Stimulated activated CD4-positive, alpha-beta T cell treated with anti-CD3 and anti-CD28 coated beads, Interleukin-2, amount 100 ng/mL, for 24 hours (primary cell): ENCODE data around the gene CDRT4.
"Not testable (repeated sequence)": the region's sequence is repeated elsewhere in the genome, so short reads cannot be mapped to it uniquely, and the experiment has no call there.

Source experiments
- DNase-seq, 2 donors: peaks; one replicate each; pipeline ENCODE4 v3.0.0-alpha.2; 2020

The CDRT4 gene

DNA sequence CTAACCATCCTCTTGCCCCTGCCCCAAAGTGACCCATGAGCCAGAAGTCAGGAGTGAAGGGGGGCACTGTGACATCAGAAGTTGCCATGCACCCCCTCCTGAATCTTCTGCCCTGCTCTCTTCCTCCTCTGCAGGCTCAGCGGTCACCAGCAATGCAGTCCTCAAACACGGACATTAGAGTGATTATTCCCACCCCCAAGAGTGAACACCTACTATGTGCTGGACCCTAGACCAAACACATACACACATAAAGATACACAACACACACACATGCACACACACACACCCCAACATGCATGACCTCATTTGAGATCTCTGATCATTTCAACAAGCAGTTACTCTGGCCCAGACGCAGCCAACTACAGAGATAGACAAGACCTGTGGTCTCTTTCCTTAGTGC lies at the start of gene CDRT4:
CDRT4 (minus strand) TSS at position 30 of the 400 bp plus-strand sequence. CDS start 27,383 bp downstream, outside the sequence.
- no peak for DNase-seq

GRCh38 chr17:15516150-15516549 lies 48.7 kb upstream of the CDRT4 start:
- DNase-seq, result no peak

DNA sequence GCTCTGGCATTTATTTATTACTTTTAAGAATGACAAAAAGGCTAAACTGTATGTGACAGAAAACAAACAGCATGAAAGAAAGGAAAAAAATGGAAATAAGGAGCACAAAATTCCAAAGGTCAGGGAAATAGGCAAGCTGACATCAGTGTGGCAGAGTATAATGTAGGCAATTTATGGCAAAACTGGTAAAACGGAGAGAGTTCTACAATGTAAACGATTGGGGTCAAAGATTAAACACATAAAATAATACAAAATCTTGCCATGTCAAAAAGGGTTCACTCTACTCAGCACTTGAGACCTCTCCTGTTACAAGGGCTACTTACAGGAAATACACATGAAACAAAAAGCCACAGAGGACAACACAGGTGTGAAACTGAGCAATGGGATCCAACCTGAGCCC lies 47.0 kb upstream of the CDRT4 start:
- no peak for DNase-seq

DNA sequence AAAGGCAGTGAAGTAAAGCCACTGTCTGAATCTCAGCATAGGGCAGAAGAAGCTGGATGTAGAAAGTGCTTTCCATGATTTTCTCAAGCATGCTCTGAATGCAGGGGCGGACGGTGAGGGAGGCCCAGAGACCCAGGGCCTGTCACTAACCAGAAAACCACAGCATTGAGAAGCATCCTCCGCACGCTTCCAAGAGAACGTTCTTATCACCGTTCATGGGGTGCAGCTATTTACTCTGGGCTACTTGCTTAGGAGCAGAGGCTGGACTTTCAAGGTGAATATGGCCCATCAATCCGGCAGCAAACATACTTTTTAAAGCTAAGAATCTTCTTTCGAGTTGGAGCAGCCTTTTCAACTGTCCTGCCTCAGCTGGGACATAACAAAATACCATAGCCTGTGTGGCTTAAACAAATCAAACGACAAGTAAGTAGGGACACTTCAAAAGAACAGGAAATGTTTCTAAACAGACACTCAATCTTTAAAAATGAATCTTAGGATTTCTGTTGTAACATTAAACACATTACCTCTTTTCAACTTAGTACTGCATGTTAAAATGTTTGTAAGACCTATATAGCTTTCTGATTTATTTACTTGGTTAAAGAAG lies 46.5 kb upstream of the CDRT4 start:
- DNase-seq, result no peak

DNA sequence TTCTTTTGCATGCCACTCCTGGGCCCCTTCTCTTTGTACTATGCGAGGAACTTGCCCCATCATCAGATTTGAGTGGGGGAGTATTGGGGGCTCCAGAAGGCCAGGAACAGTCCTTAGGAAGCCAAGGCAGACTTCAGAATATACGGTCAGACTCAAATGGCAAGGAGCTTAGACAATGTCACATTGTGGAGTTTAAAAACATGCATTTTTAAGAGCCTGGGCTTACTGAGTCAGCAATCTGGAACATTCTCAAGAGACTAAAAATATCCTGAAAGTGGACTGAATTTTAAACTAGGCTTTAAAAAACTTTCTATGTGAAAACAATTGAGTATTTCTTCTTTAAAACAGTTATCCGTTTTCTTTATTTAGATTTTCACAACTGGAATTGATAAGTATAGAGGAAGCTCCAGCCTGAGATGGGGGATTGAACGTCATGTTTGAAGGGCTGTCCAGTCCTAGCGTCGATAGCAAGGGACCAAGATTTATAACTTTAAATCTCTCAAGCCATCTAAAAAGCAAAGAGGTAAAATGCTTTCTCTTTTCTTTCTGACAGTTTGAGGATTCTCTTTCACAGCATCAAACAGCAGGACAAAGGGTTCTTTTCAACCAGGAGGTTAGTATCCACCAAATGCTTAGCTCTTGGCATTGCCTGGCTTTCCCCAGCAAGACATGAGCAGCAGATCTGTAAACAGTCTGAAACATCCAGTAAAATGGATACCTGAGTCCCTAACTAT lies 45.8 kb upstream of the CDRT4 start:
- no peak for DNase-seq

- DNase-seq, result no peak
These were observed 44.8 kb upstream of the CDRT4 start for GRCh38 chr17:15512071-15512709.

DNA sequence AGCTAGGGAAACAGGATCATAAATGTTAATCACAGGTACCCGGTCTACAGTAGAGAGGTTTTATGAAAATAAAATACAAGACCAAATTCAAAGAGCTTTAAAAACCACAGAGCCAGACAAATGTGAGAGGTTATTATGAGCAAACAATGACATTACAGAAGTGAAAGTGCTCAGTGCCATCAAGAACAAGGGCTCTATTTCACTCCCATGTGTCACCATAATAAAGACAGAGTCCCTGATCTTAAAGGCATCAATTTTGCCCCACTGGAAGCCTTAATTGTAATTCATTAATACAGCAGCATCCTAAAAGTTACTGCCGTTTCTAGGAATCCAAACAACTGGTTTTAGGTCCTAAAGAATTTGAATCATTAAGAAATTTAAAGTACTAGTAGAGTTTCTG lies 43.7 kb upstream of the CDRT4 start:
- DNase-seq, result no peak

GRCh38 chr17:15510361-15510760 lies 42.9 kb upstream of the CDRT4 start:
- DNase-seq, result no peak

GRCh38 chr17:15509095-15509494 lies 41.7 kb upstream of the CDRT4 start:
- no peak for DNase-seq

- DNase-seq, result no peak
These were observed 41.0 kb upstream of the CDRT4 start for GRCh38 chr17:15508466-15508865.

DNA sequence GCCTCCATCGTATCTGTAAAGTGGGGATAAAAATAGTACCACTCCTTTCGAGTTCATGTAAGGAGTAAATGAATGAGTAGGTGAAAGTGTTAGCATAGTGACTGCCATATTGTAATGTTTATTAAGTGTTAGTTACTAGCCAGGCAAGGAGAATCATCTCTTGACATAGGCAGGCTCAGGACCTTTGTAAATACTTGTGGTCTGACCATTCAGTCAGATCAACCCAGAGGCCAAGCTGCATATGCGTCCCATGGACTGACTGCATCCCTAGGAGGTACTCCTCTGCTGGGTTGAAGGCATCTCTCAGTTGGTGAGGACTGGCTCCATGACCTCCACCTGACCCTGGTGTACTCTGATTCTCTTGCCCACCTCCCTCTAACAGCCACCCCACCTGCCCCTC lies 40.5 kb upstream of the CDRT4 start:
- DNase-seq, result no peak

DNA sequence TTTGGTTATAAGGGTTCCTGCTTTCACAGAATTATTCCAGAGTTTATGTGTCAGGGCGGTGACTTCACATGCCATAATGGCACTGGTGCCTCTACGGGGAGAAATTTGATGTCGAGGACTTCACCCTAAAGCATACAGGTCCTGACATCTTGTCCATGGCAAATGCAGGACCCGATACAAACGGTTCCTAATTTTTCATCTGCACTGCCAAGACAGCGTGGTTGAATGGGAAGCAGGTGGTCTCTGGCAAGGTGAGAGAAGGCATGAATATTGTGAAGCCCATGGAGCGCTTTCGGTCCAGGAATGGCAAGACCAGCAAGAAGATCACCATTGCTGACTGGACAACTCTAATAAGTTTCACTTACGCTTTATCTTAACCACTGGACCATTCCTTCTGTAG lies 39.6 kb upstream of the CDRT4 start:
- DNase-seq, result no peak

DNA sequence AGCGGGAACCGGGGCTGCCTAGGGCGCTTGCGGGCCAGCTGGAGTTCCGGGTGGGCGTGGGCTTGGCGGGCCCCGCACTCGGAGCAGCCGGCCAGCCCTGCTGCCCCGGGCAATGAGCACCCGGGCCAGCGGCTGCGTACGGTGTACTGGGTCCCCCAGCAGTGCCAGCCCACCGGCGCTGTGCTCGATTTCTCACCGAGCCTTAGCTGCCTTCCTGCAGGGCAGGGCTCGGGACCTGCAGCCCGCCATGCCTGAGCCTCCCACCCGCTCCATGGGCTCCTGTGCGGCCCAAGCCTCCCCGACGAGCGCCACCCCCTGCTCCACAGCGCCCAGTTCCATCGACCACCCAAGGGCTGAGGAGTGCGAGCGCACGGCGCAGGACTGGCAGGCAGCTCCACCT lies 38.3 kb upstream of the CDRT4 start:
- DNase-seq, result not testable (repeated sequence)

DNA sequence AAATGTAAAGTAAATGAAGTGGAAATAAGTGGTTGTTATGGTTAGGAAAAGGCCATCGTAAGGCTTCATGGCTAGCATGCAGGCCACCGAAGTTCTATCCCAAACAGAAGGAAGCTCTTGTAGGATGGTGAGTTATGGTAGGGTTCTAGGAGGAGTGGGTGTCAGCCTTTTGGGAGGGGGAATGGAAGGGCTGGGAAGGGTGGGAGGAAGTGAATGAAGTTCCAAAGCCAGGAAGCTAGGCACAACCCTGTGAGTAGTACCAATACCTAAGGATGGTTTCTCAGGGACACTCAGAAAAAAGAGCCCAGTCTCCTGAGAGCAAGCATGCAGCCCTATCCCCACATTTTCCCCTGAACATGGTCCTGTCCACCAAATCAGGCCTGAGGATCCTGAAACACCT lies 36.3 kb upstream of the CDRT4 start:
- no peak for DNase-seq

GRCh38 chr17:15502369-15503112 lies 35.1 kb upstream of the CDRT4 start:
- DNase-seq, result peak; percentile 74 to 87

GRCh38 chr17:15501793-15502192 lies 34.4 kb upstream of the CDRT4 start:
- DNase-seq, result no peak

DNA sequence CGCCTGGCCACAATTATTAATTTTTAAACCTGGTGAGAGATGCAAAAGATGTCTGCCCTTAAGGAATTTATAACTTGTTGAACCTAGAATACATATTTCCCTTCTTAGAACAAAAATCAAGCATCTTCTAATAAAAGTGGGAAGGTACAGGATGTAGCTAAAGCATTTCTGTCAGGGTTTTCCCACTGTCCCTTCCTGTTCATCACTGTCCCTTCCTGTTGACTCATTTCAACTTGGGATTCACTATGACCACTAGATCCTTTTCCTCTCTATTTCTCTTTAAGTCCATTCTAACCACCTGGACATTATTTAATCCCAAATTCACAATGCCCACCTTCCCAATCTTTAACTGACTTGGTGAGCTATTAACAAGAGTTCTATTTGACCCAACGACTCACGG lies 33.9 kb upstream of the CDRT4 start:
- no peak for DNase-seq

GRCh38 chr17:15498107-15498506 lies 30.7 kb upstream of the CDRT4 start:
- no peak for DNase-seq

GRCh38 chr17:15496735-15497670 lies 29.6 kb upstream of the CDRT4 start:
- no peak for DNase-seq

- DNase-seq, result no peak
These were observed 27.4 kb upstream of the CDRT4 start for GRCh38 chr17:15494821-15495220.

DNA sequence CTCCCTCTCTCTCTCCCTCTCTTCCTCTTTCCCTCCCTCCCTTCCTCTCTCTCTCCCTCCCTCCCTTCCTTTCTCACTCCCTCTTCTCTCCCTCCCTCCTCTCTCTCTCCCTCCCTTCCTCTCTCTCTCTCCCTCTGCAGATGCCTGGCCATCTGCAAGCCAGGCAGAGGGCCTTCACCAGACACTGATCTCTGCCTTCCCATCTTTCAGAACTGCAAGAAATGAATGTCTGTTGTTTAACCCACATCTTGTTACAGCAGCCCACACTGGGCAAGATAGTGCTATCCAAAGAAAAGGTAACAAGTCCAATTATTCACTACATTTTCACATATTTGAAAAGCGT lies 26.2 kb upstream of the CDRT4 start:
- DNase-seq, result no peak
